ENCODE results near the gene ADAMTS4. TPM values are rescaled to one million over a fixed set of nuclear protein-coding genes. Genes with fewer than 3 reads are reported as not detected.

Gene ADAMTS4
- polyA plus RNA-seq, 1 experiment = 1.3 TPM

DNA sequence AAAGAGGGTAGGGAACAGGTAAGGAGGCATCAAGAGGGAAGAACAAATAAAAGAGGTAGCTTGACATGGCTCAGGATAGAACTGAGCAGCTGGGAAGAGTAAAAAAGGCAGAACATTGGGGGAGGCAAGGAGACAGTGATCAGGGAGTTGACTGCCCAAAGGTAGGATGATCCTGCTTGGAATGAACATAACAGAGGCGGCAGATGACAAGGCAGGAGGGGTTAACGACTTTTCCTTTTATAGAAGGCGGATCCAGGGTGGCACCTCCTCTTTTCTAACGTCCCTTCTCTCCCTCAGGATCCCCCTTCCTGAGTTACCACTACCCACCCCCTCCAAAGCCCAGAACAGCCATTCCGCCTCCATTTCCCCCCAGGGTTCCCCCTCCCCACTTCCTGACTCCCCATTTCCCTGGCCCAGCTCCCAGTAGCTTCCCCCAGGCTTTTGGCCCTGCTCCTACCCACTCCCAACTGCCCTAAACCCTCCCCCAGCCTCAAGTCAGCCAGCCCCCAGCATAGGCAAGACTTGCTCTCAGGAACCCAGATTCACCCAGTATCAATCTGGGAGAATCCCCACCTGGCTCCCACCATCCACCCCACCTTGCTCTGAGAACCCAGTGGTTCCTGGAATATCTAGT lies 769 bp upstream of the ADAMTS4 start:
- Histone ChIP-seq H3K27me3 (ENCODE audit: control insufficient read depth, insufficient read depth, low read length) (no peaks in the 10 kb centered on the region), H3K4me3 (ENCODE audit: low read depth, low read length) (no peak overlapping the region), H3K36me3 (ENCODE audit: control insufficient read depth, insufficient read depth, low read length) (peaks cover 6% of the 10 kb centered on the region)
- TF ChIP-seq, protein P1, sequence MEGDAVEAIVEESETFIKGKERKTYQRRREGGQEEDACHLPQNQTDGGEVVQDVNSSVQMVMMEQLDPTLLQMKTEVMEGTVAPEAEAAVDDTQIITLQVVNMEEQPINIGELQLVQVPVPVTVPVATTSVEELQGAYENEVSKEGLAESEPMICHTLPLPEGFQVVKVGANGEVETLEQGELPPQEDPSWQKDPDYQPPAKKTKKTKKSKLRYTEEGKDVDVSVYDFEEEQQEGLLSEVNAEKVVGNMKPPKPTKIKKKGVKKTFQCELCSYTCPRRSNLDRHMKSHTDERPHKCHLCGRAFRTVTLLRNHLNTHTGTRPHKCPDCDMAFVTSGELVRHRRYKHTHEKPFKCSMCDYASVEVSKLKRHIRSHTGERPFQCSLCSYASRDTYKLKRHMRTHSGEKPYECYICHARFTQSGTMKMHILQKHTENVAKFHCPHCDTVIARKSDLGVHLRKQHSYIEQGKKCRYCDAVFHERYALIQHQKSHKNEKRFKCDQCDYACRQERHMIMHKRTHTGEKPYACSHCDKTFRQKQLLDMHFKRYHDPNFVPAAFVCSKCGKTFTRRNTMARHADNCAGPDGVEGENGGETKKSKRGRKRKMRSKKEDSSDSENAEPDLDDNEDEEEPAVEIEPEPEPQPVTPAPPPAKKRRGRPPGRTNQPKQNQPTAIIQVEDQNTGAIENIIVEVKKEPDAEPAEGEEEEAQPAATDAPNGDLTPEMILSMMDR (IDR thresholded peaks at IDR 0.05; ENCODE audit: insufficient read depth, low read depth, low read length) = no peak
- CTCF ChIA-PET = interaction anchor here (1.3 to 2.9 kb wide), 2 partner anchors 26 to 182 kb away, joined by 6 to 18 read pairs; partner anchors contain the start of gene TOMM40L
- POLR2A ChIA-PET = no interaction called here
- no peak for DNase-seq (ENCODE audit: low read depth)

- TF ChIP-seq, protein P1 (IDR thresholded peaks at IDR 0.05; ENCODE audit: insufficient read depth, low read depth, low read length) = peak; percentile 26; the same call in 1 of the 2 replicates
- ChIA-PET CTCF (interaction anchor here (0.6 to 2.9 kb wide), 5 partner anchors 12 to 184 kb away, joined by 3 to 18 read pairs (median 6); partner anchors contain the start of genes PPOX and TOMM40L), POLR2A (no interaction called here)
- no peak for DNase-seq (ENCODE audit: low read depth)
- Histone ChIP-seq H3K36me3 (ENCODE audit: control insufficient read depth, insufficient read depth, low read length) (peaks cover 4% of the 10 kb centered on the region), H3K4me3 (ENCODE audit: low read depth, low read length) (peak overlapping the region; percentile 40), H3K27me3 (ENCODE audit: control insufficient read depth, insufficient read depth, low read length) (no peaks in the 10 kb centered on the region)
These were observed 509 bp downstream of the ADAMTS4 start for GRCh38 chr1:161198194-161198896.

DNA sequence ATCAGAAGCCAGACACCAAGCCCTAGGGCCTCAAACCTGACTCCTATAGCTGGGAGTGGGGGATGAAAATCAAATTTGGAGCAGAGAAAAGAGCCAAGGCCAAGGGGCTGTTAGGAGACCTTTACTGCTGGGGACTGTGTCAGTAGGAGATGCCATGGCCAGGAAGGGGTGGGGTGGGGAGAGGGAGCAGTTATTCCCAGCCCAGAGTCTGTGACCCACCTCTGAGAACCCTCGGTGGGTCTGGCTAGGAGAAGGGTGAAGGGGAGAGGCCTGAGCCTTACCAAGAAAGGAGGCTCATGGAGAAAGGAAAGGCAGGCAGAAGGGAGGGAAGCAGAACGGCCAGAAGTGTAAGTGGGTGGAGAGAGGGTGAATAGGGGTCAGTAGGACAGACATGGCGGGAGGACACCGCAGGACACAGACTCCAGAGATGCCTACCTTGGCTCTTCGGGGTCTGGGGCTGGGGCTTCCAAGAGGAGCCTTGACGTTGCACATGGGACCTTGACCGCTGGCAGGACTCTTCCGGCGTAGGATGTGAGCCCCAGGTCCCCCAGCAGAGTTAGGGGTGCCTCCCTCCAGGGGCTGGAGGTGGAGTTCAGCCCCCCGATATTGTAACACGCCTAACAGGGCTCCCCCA lies 1.2 kb downstream of the ADAMTS4 start:
- H3K4me3 ChIP-seq (ENCODE audit: low read depth, low read length) = peak overlapping the region; percentile 40
- CTCF ChIA-PET = interaction anchor here (0.6 to 2.9 kb wide), 10 partner anchors 9 to 32 kb away, joined by 3 to 18 read pairs (median 3); partner anchors contain the start of genes B4GALT3, PPOX and TOMM40L
- DNase-seq (ENCODE audit: low read depth) = no peak
- no peaks in the 10 kb centered on the region for H3K27me3 ChIP-seq (ENCODE audit: control insufficient read depth, insufficient read depth, low read length)
- POLR2A ChIA-PET = no interaction called here
- peaks cover 5% of the 10 kb centered on the region for H3K36me3 ChIP-seq (ENCODE audit: control insufficient read depth, insufficient read depth, low read length)
- TF ChIP-seq, protein P1 (IDR thresholded peaks at IDR 0.05; ENCODE audit: insufficient read depth, low read depth, low read length) = no peak

DNA sequence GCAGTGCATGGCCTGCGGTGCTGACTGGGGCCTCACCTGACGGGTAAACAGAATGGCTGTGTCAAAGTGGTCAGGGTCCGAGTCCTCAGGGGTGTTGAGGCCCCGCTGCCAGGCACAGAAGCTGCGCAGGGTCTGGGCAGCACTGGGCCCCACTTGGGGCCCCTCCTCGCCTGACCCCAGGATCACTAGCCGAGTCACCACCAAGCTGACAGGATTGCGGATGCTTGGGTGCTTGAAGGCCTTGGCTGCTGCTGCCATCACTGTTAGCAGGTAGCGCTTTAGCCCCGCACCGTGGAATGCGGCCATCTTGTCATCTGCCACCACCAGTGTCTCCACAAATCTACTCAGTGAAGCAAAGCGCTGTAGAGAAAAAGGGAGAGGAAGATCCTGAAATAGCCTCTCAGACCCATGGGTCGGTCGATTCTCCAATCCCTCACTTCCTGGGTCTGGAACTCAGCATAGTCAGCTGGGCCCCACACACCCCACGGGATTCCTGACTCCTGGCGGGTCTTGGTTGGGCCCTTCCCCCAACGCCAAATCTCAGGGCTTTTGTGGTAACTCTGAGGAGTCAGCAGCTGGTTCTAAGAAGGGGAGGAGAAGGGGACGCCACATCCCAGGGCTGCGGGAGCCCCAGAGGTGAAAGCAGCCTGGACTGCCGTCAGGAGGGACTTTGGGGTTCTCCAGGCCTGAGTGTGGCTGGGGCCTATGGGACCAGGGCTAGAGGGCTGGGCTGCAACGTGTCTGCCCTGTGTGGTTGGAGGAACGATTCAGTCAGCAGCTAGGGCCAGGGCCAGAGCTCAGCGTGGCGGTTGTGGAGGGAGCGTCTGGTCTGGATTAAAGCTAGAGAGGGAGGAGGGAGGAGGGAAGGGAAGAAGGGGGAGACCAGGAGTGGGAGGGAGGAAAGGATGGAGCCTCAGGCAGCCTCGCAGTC lies 2.1 kb downstream of the ADAMTS4 start:
- TF ChIP-seq, protein P1 (IDR thresholded peaks at IDR 0.05; ENCODE audit: insufficient read depth, low read depth, low read length) = no peak

More for the DNA sequence above, 2.1 kb downstream of the ADAMTS4 start:
- CTCF ChIA-PET = interaction anchor here (0.5 to 2.9 kb wide), 10 partner anchors 10 to 40 kb away, joined by 3 to 18 read pairs (median 4); partner anchors contain the start of genes B4GALT3 and TOMM40L
- peak overlapping the region; percentile 40 for H3K4me3 ChIP-seq (ENCODE audit: low read depth, low read length)
- H3K27me3 ChIP-seq (ENCODE audit: control insufficient read depth, insufficient read depth, low read length) = no peaks in the 10 kb centered on the region
- POLR2A ChIA-PET = interaction anchor here (0.6 kb wide), 2 partner anchors 79 to 142 kb away, joined by 3 to 6 read pairs; partner anchors contain the start of genes NIT1 and PFDN2
- DNase-seq (ENCODE audit: low read depth) = peak; percentile 71
- H3K36me3 ChIP-seq (ENCODE audit: control insufficient read depth, insufficient read depth, low read length) = peaks cover 8% of the 10 kb centered on the region

All from BJ (cell line).